SKM-1 (cell line): ENCODE measurements around the gene GYPE.
"Not testable (repeated sequence)": the region's sequence is repeated elsewhere in the genome, so short reads cannot be mapped to it uniquely, and the experiment has no call there.

ENCODE experiments used
- DNase-seq: peaks from one replicate; lab custom pipeline; 2025; ENCODE audit not compliant: unreplicated experiment; lab: John Stamatoyannopoulos, UW

GYPE gene

DNA sequence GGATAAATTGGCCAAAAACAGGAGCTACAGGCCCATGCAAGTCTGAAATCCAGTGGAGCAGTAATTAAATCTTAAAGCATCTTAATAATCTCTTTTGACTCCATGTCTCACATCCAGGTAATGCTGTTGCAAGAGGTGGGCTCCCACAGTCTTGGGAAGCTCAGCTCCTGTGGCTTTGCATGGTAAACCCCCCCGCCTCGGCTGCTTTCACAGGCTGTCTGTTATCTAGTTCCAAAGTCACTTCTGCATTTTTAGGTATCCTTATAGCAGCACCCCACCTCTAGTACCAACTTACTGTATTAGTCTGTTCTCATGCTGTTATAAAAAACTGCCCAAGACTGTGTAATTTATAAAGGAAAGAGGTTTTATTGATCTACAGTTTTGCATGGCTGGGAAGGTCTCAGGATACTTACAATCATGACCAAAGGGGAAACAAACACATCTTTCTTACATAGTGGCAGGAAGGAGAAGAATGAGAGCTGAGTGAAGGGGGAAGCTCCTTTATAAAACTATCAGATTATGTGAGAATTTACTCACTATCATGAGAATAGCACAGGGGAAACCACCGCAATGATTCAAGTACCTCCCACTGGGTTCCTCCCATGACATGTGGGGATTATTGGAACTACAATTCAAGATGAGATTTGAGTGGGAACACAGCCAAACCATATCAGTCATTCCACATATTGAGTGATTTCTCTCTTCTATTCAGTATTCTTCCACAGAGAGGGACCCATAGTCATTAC is 34.7 kb downstream of the GYPE start:
- not testable (repeated sequence) for DNase-seq

DNA sequence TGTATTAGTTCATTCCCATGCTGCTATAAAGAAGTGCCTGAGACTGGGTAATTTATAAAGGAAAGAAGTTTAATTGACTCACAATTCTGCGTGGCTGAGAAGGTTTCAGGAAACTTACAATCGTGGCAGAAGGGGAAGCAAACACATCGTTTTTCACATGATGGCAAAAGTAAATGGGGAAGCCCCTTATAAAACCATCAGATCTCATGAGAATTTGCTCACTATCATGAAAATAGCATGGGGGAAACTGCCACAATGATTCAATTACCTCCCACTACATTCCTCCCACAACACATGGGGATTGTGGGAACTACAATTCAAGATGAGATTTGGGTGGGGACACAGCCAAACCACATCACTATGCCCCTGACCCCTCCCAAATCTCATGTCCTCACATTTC is 35.4 kb downstream of the GYPE start:
- not testable (repeated sequence) for DNase-seq

DNA sequence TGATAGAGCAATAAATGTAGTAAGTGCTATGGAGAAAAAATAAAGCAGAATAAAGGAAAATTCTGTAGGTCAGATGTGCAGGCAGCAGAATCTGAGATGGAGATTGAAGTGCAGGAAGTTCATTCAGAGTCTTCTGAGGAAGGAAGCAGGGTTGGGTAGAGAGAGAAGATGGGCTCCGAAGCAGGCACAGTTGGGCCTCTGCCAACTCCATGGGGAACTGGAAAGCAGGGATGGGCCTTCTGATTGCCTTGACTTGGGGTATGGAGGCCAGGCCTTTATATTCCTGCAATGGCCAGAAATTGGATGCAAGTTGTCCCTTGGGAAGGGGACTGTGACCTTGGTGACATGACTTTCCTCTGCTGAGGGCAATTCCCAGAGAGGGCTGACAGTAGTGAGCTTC is 42.6 kb downstream of the GYPE start:
- not testable (repeated sequence) for DNase-seq

DNA sequence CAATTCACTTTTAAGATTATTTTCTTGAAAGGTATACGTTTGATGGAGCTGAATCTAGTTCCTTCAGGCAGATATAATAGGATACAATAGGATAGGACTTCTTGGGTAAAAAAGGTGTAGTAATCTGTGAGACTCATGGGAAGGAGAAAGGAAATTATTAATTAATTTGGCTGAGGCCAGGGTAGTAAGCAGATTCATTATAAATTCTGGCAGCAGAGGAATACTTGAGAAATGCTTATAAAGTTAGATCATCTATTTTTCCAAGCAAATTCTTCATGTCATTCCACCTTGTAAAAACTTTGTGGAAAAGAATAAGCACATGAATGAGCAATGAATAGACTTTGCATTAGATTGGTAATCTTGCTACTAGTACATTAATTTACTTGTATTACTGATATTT is 46.9 kb downstream of the GYPE start:
- no peak for DNase-seq

DNA sequence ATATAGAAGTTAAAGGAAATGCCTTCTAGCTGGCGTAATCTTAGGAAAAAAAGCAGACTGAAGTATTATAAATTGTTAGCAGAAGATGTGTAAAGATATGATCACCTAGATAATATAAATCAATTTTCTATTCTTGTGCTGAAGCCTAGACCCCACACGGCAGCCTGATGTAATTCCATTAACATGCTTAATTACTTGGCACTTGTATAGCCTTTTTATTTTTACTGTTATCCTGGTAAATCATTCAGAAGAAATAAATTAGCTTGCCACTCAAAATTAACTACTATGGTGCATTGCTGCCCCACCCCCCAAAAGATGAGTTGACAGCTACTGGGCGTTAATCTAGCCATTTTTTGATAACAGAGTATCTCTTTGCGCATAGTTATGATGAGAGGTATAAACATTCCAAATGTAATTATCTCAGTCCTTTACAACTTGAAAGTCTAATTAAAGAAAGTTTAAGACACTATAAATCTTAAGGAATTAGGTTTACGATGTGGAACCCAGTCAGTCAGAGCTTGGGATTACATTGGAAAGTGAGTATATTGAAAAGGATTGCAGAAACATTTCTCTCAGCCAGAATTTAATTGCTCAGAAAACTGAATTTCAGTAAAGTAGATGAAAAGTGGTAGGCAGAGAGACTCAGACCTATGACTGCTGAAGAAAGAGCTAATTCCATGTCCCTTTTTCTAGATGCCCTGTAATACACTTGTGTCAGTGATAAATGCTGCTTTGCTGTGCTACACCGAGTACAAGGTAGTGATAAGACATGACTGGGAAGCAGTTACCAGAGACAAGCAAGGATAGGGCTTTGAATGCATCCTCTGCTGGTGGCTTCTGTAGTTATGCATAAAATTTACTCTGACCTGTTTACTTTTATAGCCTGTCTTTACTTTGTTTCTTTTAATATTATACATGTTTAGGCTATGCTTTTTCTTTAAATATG is 47.7 kb downstream of the GYPE start:
- not testable (repeated sequence) for DNase-seq

DNA sequence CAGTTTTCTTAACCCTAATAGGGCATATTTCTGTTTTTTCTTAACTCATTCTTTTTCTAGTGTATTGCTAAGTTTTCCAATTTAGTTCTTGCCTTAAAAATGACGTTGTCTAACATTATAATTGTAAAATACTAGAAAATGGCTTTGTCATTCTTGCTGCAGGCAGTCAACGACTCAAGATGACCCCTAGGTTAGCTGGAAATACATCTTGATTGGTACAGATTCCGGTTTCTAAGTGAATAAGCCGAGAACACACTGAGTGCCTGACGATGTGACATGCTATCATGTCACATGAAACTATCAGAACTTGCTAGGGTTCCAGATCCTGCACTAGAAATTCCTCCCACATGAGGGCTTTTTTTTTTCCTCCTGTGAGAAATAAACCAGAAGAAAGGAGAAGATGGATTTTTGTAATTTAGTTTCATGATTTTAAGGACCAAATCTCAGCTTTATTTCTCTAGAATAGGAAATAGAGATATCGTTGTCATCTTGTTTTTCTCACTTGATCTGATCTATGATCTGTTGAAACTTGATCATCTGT is 49.3 kb downstream of the GYPE start:
- DNase-seq, result not testable (repeated sequence)

DNA sequence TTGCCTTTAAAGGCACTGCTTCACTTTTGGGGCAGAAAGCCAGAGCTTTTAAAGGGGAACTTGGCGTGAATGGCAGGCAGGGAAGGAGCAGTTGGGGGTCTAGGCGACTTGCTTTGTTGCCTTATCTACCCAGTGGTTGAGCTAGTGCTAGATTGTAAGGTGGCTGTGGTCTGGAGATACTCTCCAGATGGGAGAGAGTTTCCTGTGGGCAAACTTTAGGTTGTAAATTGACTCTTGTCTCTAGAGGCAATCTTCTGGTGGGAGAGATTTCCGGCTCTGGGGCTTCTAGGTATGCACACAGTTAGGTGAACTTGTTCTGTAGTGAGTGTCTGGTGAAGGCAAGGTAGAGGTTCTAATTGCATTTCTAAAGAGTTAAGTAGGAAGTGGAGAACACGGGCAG is 50.7 kb downstream of the GYPE start:
- not testable (repeated sequence) for DNase-seq

DNA sequence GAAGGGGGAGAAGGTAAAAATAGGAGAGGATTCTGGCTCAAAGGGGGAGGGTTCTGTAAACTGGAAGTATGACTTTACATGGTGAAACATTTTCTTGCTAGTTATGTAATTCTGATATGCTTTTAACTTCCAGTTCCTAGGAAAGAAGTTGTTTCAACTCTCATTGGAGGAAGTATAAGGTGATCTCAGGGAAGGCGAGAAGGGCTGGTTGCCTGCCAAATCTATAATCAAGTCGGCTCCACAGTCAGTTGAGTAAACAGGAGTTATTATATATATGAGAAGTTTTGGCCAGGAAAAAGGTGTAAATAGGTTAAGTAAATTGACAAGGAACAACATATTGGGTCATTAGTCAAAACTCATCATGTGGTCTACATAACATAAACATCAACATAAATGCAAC is 56.1 kb downstream of the GYPE start:
- not testable (repeated sequence) for DNase-seq

DNA sequence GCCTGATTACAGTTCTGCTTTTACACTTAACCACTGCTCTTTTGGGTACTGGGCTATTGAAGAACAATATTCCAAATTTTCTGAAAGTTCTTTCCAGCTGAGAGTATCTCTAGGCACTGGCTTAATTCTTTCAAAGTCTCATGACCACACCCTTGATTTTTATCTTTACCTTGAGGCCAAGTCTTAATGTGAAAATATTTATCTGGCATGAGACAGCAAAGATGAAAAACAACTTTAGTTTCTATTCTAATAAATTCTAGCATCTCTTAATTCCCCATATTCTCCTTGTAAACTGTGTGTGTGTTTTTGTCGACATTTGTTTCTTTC is 61.9 kb downstream of the GYPE start:
- not testable (repeated sequence) for DNase-seq

DNA sequence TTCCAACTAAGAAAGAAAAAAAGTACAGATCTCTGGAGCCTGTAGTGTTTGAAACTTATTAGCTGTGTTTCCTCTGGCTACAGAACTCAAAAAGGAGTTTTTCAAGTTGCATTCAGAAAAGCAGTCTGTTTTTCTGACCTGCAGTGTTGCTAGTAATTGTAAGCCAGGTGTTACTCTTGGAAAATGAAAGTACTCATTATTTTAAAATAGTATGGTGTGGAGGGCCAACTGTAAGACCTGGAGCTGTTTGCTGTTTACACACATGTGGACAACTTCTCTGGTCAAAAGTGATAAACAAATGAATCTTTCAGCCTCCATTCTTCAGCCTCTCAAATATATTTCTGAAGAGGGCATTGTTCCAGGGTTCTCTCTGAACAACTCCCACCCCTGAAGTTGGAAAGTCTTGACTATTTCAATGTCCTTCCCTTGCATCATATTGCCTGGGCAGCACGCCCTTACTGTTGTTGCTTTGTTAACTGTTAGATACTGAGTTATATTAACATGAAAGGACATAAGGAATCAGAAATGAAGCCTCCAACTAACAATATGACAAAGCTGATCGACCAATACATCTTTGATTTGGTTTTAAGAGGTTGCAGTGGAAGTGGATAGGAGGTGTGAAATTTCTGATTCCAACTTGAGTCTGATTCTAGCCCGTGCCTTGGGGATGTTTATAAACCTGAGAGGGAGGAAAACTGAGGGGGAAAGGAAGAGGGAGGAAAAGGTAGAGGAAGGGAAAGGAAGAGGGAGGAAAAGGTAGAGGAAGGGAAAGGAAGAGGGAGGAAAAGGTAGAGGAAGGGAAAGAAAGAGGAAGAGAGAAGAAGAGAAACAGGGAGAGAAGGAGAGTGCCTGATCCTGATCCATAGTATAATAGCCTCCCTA is 62.5 kb downstream of the GYPE start:
- DNase-seq, result not testable (repeated sequence)

DNA sequence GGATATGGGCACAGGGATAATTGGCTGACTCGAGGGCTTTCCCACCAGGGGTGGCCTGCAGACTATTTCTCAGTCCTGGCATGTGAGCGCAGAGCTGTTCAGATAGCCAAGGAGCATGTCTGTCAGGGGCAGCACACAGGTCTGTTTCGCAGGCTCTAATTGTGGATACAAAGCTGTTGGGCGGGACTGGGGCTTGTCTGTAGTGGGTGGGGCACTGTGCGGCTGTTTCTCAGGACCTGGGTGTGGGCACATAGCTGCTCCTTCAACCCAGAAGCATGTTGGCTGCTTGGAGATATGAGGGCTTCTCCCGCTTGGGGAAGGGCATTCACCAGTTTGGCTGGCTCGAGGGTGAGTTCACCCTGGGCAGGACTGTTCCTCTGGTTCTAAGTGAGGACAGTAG is 65.9 kb downstream of the GYPE start:
- not testable (repeated sequence) for DNase-seq

DNA sequence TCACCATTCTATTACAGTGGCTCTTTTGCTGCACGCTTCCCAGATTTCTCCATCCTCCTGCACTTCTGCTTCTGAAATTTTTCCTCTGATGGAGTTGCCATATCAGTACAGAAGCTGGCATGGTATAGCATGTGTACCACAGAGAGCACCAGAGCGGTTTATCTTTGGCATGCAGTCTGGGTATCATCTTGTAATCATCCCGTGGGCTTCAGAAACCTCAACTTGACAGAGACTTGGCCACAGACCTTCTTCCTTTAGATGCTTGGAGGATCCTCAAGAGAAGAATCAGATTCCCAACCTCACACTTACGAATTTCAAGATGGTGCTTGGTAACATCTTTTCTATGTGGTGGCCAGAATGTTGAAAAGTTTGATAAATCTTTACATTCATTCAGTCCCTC is 71.2 kb downstream of the GYPE start:
- DNase-seq, result not testable (repeated sequence)

DNA sequence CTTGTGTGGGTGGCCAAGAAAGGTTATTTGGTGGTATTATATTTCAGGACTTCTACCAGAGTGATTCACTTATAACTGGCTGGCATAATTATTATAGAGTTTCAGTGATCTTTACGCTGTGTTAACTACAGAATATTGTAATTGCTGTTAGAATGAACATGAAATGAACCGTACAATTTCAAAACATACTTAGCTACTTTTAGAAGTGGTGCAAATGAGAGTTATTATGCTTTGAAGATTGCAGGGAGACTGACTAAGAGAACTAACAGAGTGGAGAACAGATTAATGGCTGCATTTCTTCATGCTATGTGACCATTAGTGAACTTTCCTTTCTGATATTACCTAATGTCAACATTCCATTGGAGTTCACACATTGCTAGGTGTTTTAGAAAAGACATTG is 71.7 kb downstream of the GYPE start:
- not testable (repeated sequence) for DNase-seq

DNA sequence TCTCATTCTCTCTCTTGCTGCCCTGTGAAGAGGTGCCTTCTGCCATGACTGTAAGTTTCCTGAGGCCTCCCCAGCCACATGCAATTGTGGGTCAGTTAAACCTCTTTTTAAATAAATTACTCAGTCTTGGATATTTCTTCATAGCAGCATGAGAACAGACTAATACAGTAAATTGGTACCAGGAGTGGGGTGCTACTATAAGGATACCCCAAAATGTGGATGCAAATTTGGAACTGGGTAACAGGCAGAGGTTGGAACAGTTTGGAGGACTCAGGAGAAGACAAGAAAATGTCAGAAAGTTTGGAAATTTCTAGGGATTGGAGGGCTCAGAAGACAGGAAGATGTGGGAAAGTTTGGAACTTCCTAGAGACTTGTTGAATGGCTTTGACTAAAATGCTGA is 74.8 kb downstream of the GYPE start:
- not testable (repeated sequence) for DNase-seq

DNA sequence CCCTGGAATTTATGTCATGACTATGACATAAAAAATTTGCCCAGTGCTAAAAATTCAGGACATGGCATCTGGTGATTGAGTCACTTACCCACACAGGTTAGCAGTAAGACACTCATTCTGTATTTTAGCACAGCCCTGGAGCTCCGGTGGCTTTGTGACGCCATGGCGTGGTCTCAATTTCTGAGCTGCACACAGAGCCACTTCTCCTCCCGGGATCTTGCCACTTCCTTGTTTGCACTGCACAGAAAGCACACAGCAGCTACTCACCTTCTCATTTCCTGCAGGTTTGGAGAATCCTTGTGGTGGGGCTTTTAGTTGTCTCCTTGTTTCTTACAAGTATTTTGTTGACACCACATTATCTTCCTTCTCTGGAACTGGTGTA is 76.1 kb downstream of the GYPE start:
- not testable (repeated sequence) for DNase-seq
